Upper lobe of left lung (tissue), 4 donors: ENCODE measurements around the gene ICAM4.

Experiments
- CTCF ChIP-seq, 6 experiments: fragments of 450-650 bp in 4 of 6; fragments of 200-600 bp in 2 of 6; sonication (generic) in 2 of 6; IDR thresholded peaks; one replicate each; pipeline ENCODE4 v1.5.1; 2016 to 2019; ENCODE audit warnings: antibody characterized with exemption in 6 of 6
- EP300 ChIP-seq, 4 donors: sonication (generic); formaldehyde crosslinking; IDR thresholded peaks; one replicate each; pipeline ENCODE4 v1.5.1; 2017; ENCODE audit warnings: antibody characterized with exemption in 4 of 4, control low read depth in 2 of 4
- POLR2A ChIP-seq, 4 donors: fragments of 450-650 bp; IDR thresholded peaks; one replicate each; pipeline ENCODE4 v1.5.1; 2016 to 2017; ENCODE audit warnings: antibody characterized with exemption in 4 of 4, mild to moderate bottlenecking in 2 of 4
- POLR2AphosphoS5 ChIP-seq, 2 donors: sonication (generic); formaldehyde crosslinking; IDR thresholded peaks; one replicate each; pipeline ENCODE4 v1.5.1; 2017; ENCODE audit warnings: antibody characterized with exemption in 2 of 2

- TF ChIP-seq POLR2A (IDR thresholded peaks at IDR 0.05) = no peak
- TF ChIP-seq CTCF (IDR thresholded peaks at IDR 0.05) = no peak
- TF ChIP-seq EP300 (IDR thresholded peaks at IDR 0.05) = no peak
- no peak for TF ChIP-seq POLR2AphosphoS5 (IDR thresholded peaks at IDR 0.05)
Observed at GRCh38 chr19:10289167-10289835, 2.5 kb downstream of the ICAM4 start.
